Fibroblast of pulmonary artery (primary cell): Measurements from ENCODE around the gene ROBO1.

ENCODE experiments used
- DNase-seq: peaks from one replicate; pipeline ENCODE4 v3.0.0-alpha.2; 2010; ENCODE audit warnings: low read depth
- H3K4me3 ChIP-seq: replicated peaks from 2 replicates; pipeline ENCODE4 v1.5.1; 2011; ENCODE audit warnings: low read depth, mild to moderate bottlenecking, control low read depth, low read length, moderate library complexity
- TF ChIP-seq, protein P1 (sequence below): IDR thresholded peaks from 2 replicates; pipeline ENCODE4 v1.5.1; 2011; ENCODE audit warnings: mild to moderate bottlenecking, control low read depth, low read length, inconsistent platforms; ENCODE audit errors: missing control alignments

Gene ROBO1

GRCh38 chr3:79001255-79001654 is 766.5 kb downstream of the ROBO1 start:
- no peak overlapping the region for H3K4me3 ChIP-seq
- TF ChIP-seq, protein P1, sequence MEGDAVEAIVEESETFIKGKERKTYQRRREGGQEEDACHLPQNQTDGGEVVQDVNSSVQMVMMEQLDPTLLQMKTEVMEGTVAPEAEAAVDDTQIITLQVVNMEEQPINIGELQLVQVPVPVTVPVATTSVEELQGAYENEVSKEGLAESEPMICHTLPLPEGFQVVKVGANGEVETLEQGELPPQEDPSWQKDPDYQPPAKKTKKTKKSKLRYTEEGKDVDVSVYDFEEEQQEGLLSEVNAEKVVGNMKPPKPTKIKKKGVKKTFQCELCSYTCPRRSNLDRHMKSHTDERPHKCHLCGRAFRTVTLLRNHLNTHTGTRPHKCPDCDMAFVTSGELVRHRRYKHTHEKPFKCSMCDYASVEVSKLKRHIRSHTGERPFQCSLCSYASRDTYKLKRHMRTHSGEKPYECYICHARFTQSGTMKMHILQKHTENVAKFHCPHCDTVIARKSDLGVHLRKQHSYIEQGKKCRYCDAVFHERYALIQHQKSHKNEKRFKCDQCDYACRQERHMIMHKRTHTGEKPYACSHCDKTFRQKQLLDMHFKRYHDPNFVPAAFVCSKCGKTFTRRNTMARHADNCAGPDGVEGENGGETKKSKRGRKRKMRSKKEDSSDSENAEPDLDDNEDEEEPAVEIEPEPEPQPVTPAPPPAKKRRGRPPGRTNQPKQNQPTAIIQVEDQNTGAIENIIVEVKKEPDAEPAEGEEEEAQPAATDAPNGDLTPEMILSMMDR, result no peak
- DNase-seq, result no peak

DNA sequence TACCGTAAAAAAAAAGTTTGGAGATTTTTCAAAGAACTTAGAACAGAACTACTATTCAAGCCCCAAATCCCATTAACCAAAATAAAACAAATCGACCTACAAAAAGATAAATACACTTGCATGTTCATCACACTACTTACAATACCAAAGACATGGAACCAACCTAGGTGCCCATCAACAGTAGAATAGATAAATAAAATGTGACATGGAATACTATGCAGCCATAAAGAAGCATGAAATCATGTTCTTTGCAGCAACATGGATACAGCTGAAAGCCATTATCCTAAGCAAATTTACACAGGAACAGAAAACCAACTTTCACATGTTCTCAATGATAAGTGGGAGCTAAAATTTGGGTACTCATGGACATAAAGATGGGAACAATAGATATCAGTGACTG is 768.7 kb downstream of the ROBO1 start:
- H3K4me3 ChIP-seq, result no peak overlapping the region
- DNase-seq, result no peak
- TF ChIP-seq, protein P1, result no peak

GRCh38 chr3:78995087-78995486 is 772.7 kb downstream of the ROBO1 start:
- TF ChIP-seq, protein P1, result no peak
- H3K4me3 ChIP-seq, result no peak overlapping the region
- no peak for DNase-seq

- no peak for DNase-seq
- TF ChIP-seq, protein P1, result no peak
- H3K4me3 ChIP-seq, result no peak overlapping the region
These were observed 773.4 kb downstream of the ROBO1 start for GRCh38 chr3:78994174-78995027.

GRCh38 chr3:78993375-78993774 is 774.4 kb downstream of the ROBO1 start:
- H3K4me3 ChIP-seq, result no peak overlapping the region
- TF ChIP-seq, protein P1, result no peak
- no peak for DNase-seq

GRCh38 chr3:78992830-78993229 is 775.0 kb downstream of the ROBO1 start:
- H3K4me3 ChIP-seq, result no peak overlapping the region
- no peak for DNase-seq
- TF ChIP-seq, protein P1, result no peak

DNA sequence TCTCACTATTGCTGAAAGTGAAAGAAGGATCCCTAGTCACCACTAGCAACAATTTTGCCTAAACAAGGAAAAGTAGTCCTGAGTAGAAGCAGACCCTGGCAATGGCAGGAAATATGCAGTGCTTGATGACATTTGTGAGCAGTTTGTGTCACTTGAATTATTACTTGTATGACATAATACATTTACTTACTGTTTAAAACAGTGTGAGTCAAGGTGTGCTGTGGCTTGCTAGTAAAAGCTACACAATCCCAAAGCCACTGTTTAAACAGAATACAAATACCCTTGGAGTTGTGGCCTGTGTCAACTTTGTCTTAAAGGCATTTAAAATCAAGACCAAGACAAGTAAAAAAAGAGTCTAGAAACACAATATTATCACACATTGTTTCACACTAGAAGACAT is 775.4 kb downstream of the ROBO1 start:
- TF ChIP-seq, protein P1, result no peak
- no peak for DNase-seq
- no peak overlapping the region for H3K4me3 ChIP-seq
